ENCODE results near the gene HS2ST1.

GRCh38 chr1:87115317-87115890, 201.0 kb downstream of the HS2ST1 start:
- TF ChIP-seq EZH2 (IDR thresholded peaks at IDR 0.05; ENCODE audit: borderline replicate concordance, low read depth, low read length, poor library complexity, severe bottlenecking) (no peak), CTCF (conservative IDR thresholded peaks at IDR 0.05; ENCODE audit: low read depth, low read length) (no peak)

All from A673 (cell line).